ENCODE measurements around the gene TRIO. TPM values are rescaled to one million over a fixed set of nuclear protein-coding genes. Genes with fewer than 3 reads are reported as not detected.
A peak's percentile ranks its signal among the peaks of the same experiment; 100 is the strongest.

Gene TRIO
- total and polyA plus RNA-seq, 3 experiments from 2014 or later = 0.89 to 4.4 (median 4.2) TPM

DNA sequence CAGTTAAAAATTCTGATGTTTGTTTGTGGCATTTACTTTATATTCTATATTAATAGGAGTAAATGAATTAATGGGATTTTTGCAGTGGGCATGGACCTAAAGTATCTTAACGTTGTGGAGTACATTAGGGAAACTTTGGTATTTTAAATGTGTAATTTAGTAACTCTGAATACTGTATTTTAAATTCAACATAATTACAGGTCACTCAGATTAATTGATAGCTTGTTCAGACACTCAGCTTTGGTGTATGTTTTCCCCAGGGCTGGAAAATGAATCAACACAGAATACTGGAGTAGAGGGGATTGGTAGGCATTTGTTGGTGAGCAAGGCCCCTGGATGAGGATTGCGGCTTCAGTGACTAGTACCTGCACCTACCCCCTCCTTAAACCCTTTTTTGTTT is 117.5 kb downstream of the TRIO start:
- no peak overlapping the region for H3K27ac Mint-ChIP-seq
- peaks cover 0 to 40% (median 7%) of the 10 kb centered on the region in 5 donors for H3K9me3 Mint-ChIP-seq
- Histone ChIP-seq H3K4me3 (ENCODE audit: low read length) (no peak overlapping the region), H3K27me3 (ENCODE audit: insufficient read depth, low read length, poor library complexity, severe bottlenecking) (no peaks in the 10 kb centered on the region), H3K36me3 (ENCODE audit: insufficient read depth, low read length) (no peaks in the 10 kb centered on the region), H3K9me3 (ENCODE audit: low read length) (no peaks in the 10 kb centered on the region), H3K27ac (ENCODE audit: low read depth, low read length) (no peak overlapping the region), H3K4me1 (ENCODE audit: insufficient read depth, low read length) (peaks cover 5% of the 10 kb centered on the region)
- H3K36me3 Mint-ChIP-seq = peaks cover 0 to 2% (median 0%) of the 10 kb centered on the region in 3 donors
- no peak for DNase-seq
- H3K4me1 Mint-ChIP-seq = peaks cover 6 to 9% (median 9%) of the 10 kb centered on the region in 3 donors
- ChIA-PET POLR2A (no interaction called here), CTCF (interaction anchor here (0.9 kb wide), 1 partner anchor 12 kb away, joined by 3 read pairs; no protein-coding TSS in a partner anchor)
- peaks cover 4 to 8% of the 10 kb centered on the region in 2 donors for H3K27me3 Mint-ChIP-seq
- H3K4me3 Mint-ChIP-seq = peak overlapping the region in 1 of 7 donors; percentile 2

DNA sequence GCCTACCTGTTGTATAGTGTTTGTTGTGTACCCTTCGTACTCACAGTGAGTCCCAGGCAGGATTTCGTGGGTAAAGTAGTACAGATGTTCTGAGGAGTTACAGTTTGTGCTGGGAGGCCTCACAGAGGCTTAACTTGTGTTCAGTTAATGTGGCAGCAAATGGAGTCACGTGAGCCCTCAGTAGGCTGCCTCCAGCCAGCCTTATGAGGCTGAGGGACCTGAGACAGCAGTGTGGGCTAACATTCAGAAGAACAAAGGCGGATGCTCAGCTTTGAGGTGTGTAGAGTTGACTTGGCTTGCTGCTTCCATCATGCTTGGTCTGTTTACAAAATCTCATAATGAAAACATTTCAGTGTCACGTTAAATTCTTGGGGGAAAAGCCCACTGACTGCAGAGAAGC is 118.1 kb downstream of the TRIO start:
- H3K27ac ChIP-seq (ENCODE audit: low read depth, low read length) = no peak overlapping the region
- POLR2A ChIA-PET = no interaction called here
- no peak overlapping the region for H3K4me3 ChIP-seq (ENCODE audit: low read length)

DNA sequence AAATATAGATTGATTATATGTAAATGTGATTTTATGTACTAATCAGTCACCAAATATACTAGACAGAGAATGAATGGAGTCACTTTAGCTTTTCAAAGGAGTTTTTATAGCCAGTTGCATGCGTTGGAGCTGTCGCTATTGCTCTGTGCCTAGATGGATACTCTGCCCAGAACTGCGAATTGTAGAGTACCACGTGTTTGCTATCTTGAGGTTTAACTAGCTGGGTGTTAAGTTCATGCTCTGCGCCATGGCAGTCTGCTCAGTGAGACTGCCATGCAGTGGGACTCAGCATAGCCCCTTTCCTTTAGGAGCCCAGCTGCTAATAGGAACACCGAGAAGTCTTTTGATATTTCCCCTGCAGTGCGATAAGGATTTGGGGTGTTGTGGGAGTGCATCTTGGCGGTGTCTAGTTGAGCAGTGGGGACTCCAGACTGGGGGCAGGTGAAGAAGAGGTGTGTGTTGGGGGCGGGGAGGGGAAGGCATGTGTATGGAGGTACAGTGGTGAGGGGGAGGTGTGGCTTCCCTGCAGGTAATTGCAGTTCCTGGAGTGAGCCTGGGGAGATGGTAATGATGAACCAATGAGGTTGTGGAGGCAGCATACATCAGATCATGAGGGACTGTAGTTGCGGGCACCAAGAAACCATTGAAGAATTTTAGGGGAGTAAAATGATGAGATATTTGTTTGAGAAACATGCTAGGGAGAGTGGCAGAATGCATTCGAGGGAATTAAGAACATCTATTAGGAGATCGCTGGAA is 118.9 kb downstream of the TRIO start:
- POLR2A ChIA-PET = no interaction called here
- H3K27me3 Mint-ChIP-seq = peaks cover 4 to 10% of the 10 kb centered on the region in 2 donors

More for the DNA sequence above, 118.1 kb downstream of the TRIO start:
- H3K27ac Mint-ChIP-seq = peak overlapping the region in 1 of 8 donors; percentile 76
- peaks cover 4 to 10% of the 10 kb centered on the region in 2 donors for H3K27me3 Mint-ChIP-seq
- no peak for DNase-seq
- H3K27me3 ChIP-seq (ENCODE audit: insufficient read depth, low read length, poor library complexity, severe bottlenecking) = no peaks in the 10 kb centered on the region
- H3K4me1 ChIP-seq (ENCODE audit: insufficient read depth, low read length) = peaks cover 5% of the 10 kb centered on the region
- peaks cover 0 to 34% (median 4%) of the 10 kb centered on the region in 5 donors for H3K9me3 Mint-ChIP-seq
- H3K36me3 Mint-ChIP-seq = no peaks in the 10 kb centered on the region
- no peaks in the 10 kb centered on the region for H3K9me3 ChIP-seq (ENCODE audit: low read length)
- CTCF ChIA-PET = no interaction called here
- no peaks in the 10 kb centered on the region for H3K36me3 ChIP-seq (ENCODE audit: insufficient read depth, low read length)
- H3K4me3 Mint-ChIP-seq = no peak overlapping the region
- peaks cover 6 to 10% (median 10%) of the 10 kb centered on the region in 3 donors for H3K4me1 Mint-ChIP-seq

DNA sequence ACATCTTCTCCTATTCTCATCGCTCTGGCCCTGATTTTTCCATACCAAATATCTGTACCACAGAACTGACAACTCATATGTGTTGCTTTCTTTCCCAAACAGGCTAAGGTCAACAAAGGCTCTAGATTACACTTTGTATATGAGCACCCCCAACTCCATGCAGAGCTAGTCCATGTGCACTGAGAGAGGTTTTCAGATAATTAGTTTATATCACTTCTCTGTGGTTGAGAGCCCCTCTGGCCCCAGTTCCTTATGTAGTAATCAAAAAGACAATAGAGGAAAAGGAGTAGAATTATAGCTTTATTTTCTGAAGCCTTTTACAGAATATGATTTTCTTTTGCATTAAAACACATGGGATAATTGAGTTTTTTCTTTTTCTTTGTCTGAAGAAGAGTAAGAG is 120.0 kb downstream of the TRIO start:
- Histone ChIP-seq H3K27me3 (ENCODE audit: insufficient read depth, low read length, poor library complexity, severe bottlenecking) (no peaks in the 10 kb centered on the region), H3K27ac (ENCODE audit: low read depth, low read length) (no peak overlapping the region), H3K4me3 (ENCODE audit: low read length) (no peak overlapping the region), H3K4me1 (ENCODE audit: insufficient read depth, low read length) (peaks cover 5% of the 10 kb centered on the region), H3K36me3 (ENCODE audit: insufficient read depth, low read length) (no peaks in the 10 kb centered on the region), H3K9me3 (ENCODE audit: low read length) (no peaks in the 10 kb centered on the region)
- peaks cover 6 to 10% (median 10%) of the 10 kb centered on the region in 3 donors for H3K4me1 Mint-ChIP-seq
- H3K27me3 Mint-ChIP-seq = peaks cover 4 to 21% of the 10 kb centered on the region in 2 donors
- DNase-seq = no peak
- H3K36me3 Mint-ChIP-seq = no peaks in the 10 kb centered on the region
- H3K4me3 Mint-ChIP-seq = no peak overlapping the region
- ChIA-PET POLR2A (no interaction called here), CTCF (no interaction called here)
- H3K27ac Mint-ChIP-seq = no peak overlapping the region
- H3K9me3 Mint-ChIP-seq = peaks cover 0 to 23% (median 2%) of the 10 kb centered on the region in 5 donors

More for the DNA sequence above, 118.9 kb downstream of the TRIO start:
- no peak overlapping the region for H3K4me3 ChIP-seq (ENCODE audit: low read length)
- no peak for DNase-seq
- no peak overlapping the region for H3K27ac Mint-ChIP-seq
- H3K9me3 Mint-ChIP-seq = peaks cover 0 to 28% (median 2%) of the 10 kb centered on the region in 5 donors
- no peaks in the 10 kb centered on the region for H3K27me3 ChIP-seq (ENCODE audit: insufficient read depth, low read length, poor library complexity, severe bottlenecking)
- H3K4me1 Mint-ChIP-seq = peaks cover 6 to 10% (median 10%) of the 10 kb centered on the region in 3 donors
- H3K4me3 Mint-ChIP-seq = no peak overlapping the region
- no peaks in the 10 kb centered on the region for H3K36me3 Mint-ChIP-seq
- no peaks in the 10 kb centered on the region for H3K36me3 ChIP-seq (ENCODE audit: insufficient read depth, low read length)
- H3K27ac ChIP-seq (ENCODE audit: low read depth, low read length) = no peak overlapping the region
- CTCF ChIA-PET = no interaction called here
- H3K9me3 ChIP-seq (ENCODE audit: low read length) = no peaks in the 10 kb centered on the region
- peaks cover 5% of the 10 kb centered on the region for H3K4me1 ChIP-seq (ENCODE audit: insufficient read depth, low read length)

DNA sequence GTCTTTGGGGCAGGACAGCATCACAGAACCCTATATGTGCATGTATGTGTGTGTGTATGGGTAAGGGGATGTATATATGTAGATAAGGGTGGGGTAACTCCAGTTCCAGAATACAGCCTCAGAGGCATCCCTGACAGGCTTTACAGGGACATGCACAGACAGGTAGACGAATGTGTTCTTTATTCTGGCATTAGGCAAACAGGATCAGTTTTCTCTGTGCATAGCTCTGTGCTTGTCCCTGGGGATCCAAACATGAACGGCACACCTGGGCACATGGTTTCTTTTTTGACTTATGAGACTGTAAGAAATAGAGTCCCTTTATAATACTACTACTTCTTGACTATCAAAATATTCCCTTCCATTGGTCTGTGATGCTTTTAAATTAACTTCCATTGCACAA is 120.6 kb downstream of the TRIO start:
- H3K4me1 ChIP-seq (ENCODE audit: insufficient read depth, low read length) = peaks cover 5% of the 10 kb centered on the region
- no peak overlapping the region for H3K27ac Mint-ChIP-seq
- no peaks in the 10 kb centered on the region for H3K36me3 Mint-ChIP-seq
- H3K4me3 Mint-ChIP-seq = no peak overlapping the region
- no peak overlapping the region for H3K4me3 ChIP-seq (ENCODE audit: low read length)
- H3K27ac ChIP-seq (ENCODE audit: low read depth, low read length) = no peak overlapping the region
- no peak for DNase-seq
- H3K27me3 Mint-ChIP-seq = peaks cover 8 to 27% of the 10 kb centered on the region in 2 donors
- ChIA-PET CTCF (no interaction called here), POLR2A (no interaction called here)
- no peaks in the 10 kb centered on the region for H3K36me3 ChIP-seq (ENCODE audit: insufficient read depth, low read length)
- H3K27me3 ChIP-seq (ENCODE audit: insufficient read depth, low read length, poor library complexity, severe bottlenecking) = no peaks in the 10 kb centered on the region
- peaks cover 0 to 23% (median 2%) of the 10 kb centered on the region in 5 donors for H3K9me3 Mint-ChIP-seq
- peaks cover 6 to 10% (median 10%) of the 10 kb centered on the region in 3 donors for H3K4me1 Mint-ChIP-seq
- H3K9me3 ChIP-seq (ENCODE audit: low read length) = no peaks in the 10 kb centered on the region

DNA sequence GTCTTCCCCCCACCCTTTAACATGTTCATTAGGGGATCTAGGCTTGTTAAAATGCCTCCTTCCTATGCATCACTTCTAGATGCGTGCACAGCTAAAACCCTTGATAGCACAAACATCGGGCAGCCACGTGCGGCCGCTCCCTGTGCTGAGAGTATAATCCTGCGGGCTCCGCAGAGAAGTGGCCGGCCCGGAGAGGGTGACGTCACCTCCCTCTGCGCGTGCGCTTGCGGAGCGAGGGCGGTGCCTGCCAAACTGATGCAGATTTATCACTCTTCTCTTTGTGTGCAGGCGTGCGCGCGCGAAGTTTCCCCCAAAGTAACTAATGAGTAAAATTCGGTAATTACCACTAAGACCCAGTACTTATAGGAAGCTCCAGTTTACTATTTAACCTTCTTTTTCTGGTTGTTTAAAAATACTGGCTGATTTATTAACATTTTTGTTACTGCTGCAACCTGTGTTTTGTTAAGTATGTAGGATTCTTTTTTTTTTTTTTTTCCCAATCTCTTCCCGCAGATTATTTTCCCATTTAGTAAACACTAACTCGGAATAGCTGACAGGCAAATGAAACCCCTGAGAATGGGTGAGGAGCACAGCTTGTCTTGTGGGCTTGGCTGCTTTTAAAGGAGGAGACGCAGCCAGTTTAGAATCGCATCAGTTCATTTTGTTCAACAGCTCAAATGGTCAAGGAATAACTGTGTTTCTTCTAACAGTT is 121.6 kb downstream of the TRIO start:
- Mint-ChIP-seq H3K27me3 (peaks cover 11 to 35% of the 10 kb centered on the region in 2 donors), H3K9me3 (peaks cover 0 to 18% (median 2%) of the 10 kb centered on the region in 5 donors), H3K36me3 (no peaks in the 10 kb centered on the region), H3K27ac (peak overlapping the region in 1 of 8 donors; percentile 9), H3K4me1 (peaks cover 6 to 10% (median 10%) of the 10 kb centered on the region in 3 donors), H3K4me3 (peak overlapping the region in 6 of 7 donors; percentile 29 to 64 (median 46))
- peak; percentile 9 to 64 (median 43) for DNase-seq
- ChIA-PET CTCF (no interaction called here), POLR2A (no interaction called here)
- Histone ChIP-seq H3K9me3 (ENCODE audit: low read length) (no peaks in the 10 kb centered on the region), H3K27me3 (ENCODE audit: insufficient read depth, low read length, poor library complexity, severe bottlenecking) (no peaks in the 10 kb centered on the region), H3K4me1 (ENCODE audit: insufficient read depth, low read length) (peaks cover 5% of the 10 kb centered on the region), H3K27ac (ENCODE audit: low read depth, low read length) (no peak overlapping the region), H3K4me3 (ENCODE audit: low read length) (no peak overlapping the region), H3K36me3 (ENCODE audit: insufficient read depth, low read length) (no peaks in the 10 kb centered on the region)

DNA sequence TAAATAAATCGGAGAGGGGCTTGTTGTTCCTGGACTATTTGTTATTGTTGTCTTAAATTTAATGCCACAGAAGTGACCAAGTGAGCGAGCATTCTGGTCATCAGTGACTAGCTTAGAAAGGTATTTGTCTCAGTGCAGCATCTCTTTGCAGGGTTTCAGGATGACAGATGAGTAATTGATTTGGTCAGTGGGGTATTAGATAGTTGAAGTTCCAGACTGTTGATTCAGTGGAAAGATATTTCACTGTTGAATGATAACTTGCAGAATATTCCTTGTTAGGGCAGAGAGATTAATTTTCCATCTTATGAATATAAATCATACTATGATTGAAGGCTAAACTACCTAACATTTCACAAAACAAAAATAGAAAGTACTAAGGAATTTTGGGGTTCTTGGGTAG is 122.4 kb downstream of the TRIO start:
- H3K27ac Mint-ChIP-seq = no peak overlapping the region
- no peak for DNase-seq
- no peaks in the 10 kb centered on the region for H3K27me3 ChIP-seq (ENCODE audit: insufficient read depth, low read length, poor library complexity, severe bottlenecking)
- no peak overlapping the region for H3K27ac ChIP-seq (ENCODE audit: low read depth, low read length)
- ChIA-PET CTCF (no interaction called here), POLR2A (no interaction called here)
- H3K36me3 ChIP-seq (ENCODE audit: insufficient read depth, low read length) = no peaks in the 10 kb centered on the region
- no peaks in the 10 kb centered on the region for H3K36me3 Mint-ChIP-seq
- no peak overlapping the region for H3K4me3 ChIP-seq (ENCODE audit: low read length)
- peaks cover 5% of the 10 kb centered on the region for H3K4me1 ChIP-seq (ENCODE audit: insufficient read depth, low read length)
- H3K4me1 Mint-ChIP-seq = peaks cover 6 to 10% (median 10%) of the 10 kb centered on the region in 3 donors
- peaks cover 0 to 18% (median 2%) of the 10 kb centered on the region in 5 donors for H3K9me3 Mint-ChIP-seq
- no peaks in the 10 kb centered on the region for H3K9me3 ChIP-seq (ENCODE audit: low read length)
- H3K4me3 Mint-ChIP-seq = peak overlapping the region in 1 of 7 donors; percentile 10
- peaks cover 14 to 41% of the 10 kb centered on the region in 2 donors for H3K27me3 Mint-ChIP-seq

DNA sequence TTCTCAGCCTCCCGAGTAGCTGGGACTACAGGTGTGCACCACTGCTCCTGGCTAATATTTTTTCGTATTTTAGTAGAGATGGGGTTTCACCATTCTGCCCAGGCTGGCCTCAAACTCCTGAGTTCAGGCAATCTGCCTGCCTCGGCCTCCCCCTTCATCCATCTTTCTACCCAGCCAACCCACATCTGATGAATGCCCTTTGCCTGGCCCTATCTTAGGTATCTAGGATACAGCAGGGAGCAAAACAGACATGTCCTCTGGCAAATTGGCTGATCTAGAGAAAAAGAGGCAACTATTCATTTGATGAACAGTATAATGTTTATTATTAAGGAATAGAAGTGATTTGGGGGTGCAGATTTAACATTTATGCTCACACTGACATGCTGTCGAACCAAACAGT is 123.0 kb downstream of the TRIO start:
- peak overlapping the region in 1 of 8 donors; percentile 11 for H3K27ac Mint-ChIP-seq
- CTCF ChIA-PET = no interaction called here

More for the DNA sequence above, 123.0 kb downstream of the TRIO start:
- Histone ChIP-seq H3K4me3 (ENCODE audit: low read length) (no peak overlapping the region), H3K27ac (ENCODE audit: low read depth, low read length) (no peak overlapping the region), H3K9me3 (ENCODE audit: low read length) (no peaks in the 10 kb centered on the region), H3K4me1 (ENCODE audit: insufficient read depth, low read length) (peaks cover 5% of the 10 kb centered on the region), H3K27me3 (ENCODE audit: insufficient read depth, low read length, poor library complexity, severe bottlenecking) (no peaks in the 10 kb centered on the region), H3K36me3 (ENCODE audit: insufficient read depth, low read length) (no peaks in the 10 kb centered on the region)
- Mint-ChIP-seq H3K27me3 (peaks cover 12 to 47% of the 10 kb centered on the region in 2 donors), H3K9me3 (peaks cover 0 to 15% (median under 1%) of the 10 kb centered on the region in 5 donors), H3K36me3 (peaks cover 0 to 2% (median 0%) of the 10 kb centered on the region in 3 donors), H3K4me1 (peaks cover 6 to 10% (median 10%) of the 10 kb centered on the region in 3 donors), H3K4me3 (no peak overlapping the region)
- POLR2A ChIA-PET = no interaction called here
- DNase-seq = no peak

Data from CD8-positive, alpha-beta memory T cell (primary cell).